Effector CD4-positive, alpha-beta T cell (primary cell): ENCODE results near the gene HS6ST3.
"Not testable (repeated sequence)": the region's sequence is repeated elsewhere in the genome, so short reads cannot be mapped to it uniquely, and the experiment has no call there.

ENCODE experiments used
- DNase-seq: peaks from one replicate; pipeline ENCODE4 v3.0.0-alpha.2; 2020

HS6ST3 gene

DNA sequence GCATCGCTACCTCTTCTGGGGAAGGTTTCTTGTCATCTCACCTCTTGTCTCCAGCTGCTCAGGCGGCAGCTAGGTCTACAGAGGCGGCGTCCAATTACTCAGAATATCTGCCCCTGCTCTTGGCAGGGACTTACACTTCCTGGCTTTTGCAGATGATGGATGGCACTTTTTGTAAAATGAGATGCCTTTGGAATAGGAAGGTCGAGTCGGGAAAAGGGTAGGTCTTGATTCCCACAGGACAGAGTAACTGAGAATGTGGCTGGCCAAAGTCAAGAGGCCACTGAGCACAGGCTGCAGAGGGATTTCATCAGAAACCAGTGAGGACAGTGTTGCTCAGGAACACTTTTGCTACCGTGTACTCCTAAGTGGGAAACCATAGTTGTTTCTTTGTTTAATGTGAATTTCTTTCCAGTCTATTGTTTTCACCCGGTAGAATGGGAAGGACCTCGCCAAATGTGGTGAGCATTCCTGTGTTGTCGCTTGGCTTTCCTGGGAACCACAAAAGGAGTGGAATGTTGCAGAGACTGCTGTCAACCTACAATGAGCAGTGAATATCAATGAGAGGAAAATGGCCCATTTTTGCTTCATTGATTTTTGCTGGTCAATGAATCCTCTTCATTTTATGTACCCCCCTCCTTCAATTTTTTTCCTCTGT is 383.7 kb downstream of the HS6ST3 start:
- DNase-seq, result no peak

DNA sequence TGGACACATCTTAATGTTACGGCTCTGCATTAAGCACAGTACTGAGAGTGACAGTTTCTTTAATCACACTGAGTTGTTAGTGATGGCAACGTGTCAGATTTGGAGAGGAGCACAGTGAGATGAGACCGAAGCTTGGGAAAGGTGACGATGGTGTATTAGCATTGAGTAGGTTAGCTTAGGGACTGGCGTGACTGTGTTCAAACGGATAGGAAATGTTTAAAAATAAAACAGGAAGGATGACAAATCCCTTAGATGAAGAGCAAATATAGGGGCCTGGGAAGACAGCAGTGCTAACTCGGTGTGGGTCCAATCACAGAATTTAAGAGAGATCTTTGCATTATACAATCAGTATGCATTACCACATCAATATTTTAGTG is 384.3 kb downstream of the HS6ST3 start:
- no peak for DNase-seq

DNA sequence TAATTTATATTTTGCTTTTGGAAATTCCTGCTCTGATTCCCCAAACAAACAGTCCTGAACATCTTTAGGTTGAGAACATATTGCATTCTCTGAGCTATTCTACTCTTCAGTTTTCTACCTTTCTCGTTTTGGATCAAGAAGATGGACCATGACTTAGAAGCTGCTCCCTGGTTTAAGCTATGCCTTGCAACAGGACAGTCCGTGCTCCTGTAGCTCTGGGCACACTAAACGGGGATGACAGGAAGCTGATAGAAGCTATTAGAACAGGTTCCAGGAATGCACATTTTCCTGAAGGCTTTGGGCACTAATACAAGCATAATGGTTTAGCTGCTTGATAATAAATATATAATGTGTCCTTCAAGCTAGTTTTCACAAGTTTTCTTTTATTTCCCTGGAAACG is 385.2 kb downstream of the HS6ST3 start:
- DNase-seq, result no peak

DNA sequence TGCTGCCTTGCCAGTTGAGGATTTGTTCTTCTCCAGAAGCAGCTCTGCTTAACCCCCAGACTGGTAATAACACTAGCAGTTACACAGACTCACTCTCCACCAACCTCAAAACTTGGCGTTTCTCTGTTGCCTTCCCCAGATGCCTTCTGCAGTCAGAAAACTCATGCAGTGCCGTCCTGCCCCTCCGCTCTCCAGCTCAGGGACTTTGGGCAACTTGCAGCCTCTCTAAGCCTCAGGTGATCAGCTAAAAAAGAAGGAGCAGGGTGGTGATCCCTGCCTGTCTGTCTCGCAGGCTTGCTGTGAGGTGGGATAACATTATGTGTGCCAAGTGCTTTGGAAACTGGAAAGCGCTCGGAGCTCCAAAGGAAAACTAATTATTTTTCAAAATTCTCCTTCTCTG is 391.6 kb downstream of the HS6ST3 start:
- no peak for DNase-seq

DNA sequence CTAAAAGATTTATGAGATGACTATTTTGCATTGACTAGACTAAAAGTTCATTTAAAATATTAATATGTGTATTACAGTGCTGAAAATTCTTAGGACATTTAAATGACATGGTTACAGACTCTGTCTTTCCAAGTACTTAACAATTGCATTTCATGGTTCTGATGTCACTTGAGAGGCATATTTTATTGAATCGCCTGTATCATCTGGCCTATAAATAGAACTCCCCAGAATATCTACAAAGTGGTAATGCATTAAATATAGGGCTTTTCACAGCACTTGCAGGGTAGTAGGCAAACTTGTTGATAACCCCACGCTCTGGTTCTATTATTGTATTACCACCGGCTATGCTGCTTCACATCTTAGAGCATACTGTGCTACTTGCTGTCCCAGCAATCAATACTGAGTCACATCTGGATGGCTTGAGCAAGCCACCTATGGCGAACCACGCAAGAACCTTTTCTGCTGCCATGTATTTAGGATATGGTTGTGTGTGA is 400.6 kb downstream of the HS6ST3 start:
- no peak for DNase-seq

DNA sequence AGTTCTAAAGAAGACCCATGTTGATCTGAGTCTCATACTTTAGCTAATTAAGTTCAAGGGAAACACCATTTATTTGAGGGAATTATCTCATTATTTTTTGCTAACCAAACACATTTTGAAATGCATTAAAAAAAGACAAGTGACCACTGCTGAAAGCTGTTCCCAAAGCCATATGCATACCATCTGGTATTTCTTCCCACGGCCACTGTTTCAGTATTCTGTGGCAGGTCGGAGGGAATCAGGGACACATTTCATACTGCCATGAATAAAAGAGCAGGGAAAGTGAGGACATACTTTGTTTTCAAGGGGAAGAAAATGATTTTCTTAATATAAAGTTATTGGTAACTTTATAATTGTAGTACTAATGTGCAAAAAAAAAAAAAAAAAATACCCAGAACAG is 401.2 kb downstream of the HS6ST3 start:
- no peak for DNase-seq

DNA sequence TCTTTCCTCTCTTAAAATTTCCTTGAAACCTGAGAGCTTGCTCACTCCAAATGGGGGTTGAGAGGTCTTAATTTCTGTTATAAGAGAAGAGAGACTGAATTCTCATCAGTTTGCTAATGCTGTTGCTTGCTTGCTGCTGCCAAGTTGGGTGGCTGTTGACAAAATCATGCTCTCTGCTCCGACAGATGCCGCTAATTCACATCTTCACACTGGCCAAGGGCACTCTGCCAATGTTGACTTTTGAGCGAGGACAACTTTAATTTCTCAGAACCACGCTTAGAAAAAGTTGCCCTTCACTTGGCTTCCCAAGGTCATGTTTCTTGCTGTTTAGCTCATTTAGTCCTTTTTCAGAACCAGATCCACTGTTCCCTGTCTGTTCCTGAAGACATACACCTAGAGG is 402.9 kb downstream of the HS6ST3 start:
- no peak for DNase-seq

DNA sequence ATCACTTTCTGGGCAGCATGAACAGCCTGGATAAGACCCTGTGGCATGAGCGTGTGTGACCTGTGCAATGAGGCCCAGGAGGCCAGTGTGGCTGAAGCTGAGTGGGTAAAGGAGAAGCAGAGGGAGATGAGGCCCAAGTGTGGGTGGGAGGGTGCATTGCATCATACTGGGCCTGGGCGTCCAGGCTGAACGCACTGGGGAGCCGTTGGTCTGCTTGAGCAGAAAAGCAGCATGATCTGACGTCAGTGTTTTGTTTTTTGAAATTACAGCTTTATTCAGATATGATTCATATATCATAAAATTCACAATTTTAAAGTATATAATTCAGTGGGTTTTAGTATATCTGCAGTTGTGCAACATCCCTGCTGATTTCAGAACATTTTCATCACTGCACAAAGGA is 409.7 kb downstream of the HS6ST3 start:
- no peak for DNase-seq

GRCh38 chr13:96500953-96501352 is 411.0 kb downstream of the HS6ST3 start:
- no peak for DNase-seq

DNA sequence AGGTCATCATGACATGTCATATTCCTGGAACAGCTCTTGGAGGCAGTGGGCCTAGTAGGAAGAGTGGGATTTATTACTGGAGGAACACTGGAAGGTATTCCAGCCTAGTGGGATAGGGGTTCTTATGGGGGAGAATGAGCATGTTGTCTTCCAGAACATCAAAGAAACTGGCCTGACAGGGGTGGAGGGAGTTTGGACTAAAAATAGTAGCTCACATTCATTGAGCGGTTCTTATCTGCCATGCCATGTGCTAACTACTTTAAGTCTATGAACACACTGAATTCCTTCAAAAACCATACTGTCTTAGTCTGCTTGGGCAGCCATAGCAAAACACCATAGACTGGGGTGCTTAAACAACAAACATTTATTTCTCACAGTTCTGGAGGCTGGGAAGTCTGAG is 413.6 kb downstream of the HS6ST3 start:
- no peak for DNase-seq

DNA sequence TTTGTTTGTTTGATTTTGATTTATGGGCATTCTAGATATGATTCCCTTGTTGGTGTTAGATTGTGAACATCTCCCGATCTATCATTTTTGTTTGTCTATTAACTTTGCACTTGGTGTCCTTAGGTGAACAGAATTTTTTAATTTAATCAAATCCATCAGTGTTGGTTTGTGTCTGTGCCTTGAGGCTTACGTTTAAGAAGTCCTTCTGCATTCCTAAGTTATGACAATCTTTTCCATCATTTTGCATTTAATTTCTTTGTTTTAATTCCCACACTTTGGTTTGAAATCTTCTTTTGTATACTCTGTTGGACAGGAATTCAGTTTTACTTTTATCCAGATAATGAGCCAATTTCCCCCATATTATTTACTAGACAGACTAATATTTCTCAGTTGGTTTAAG is 421.7 kb downstream of the HS6ST3 start:
- no peak for DNase-seq

DNA sequence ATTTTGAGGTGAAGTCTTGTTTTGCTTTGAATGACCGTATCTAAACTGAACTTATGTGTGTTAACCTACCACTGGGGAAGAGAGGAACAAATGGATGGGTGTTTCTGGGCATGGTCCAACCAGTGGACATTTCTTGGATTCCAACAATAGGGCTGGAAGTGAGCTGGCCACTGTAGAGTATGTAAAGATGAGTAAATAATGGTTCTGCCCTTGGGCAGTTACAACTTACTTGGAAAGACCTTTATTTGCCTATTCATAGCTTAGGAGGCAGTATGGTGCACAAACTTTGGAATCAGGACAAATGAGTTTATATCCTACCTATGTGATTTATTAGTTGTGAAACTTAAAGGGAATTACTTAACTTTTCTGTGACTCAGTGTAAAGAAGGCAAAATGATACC is 429.5 kb downstream of the HS6ST3 start:
- no peak for DNase-seq

DNA sequence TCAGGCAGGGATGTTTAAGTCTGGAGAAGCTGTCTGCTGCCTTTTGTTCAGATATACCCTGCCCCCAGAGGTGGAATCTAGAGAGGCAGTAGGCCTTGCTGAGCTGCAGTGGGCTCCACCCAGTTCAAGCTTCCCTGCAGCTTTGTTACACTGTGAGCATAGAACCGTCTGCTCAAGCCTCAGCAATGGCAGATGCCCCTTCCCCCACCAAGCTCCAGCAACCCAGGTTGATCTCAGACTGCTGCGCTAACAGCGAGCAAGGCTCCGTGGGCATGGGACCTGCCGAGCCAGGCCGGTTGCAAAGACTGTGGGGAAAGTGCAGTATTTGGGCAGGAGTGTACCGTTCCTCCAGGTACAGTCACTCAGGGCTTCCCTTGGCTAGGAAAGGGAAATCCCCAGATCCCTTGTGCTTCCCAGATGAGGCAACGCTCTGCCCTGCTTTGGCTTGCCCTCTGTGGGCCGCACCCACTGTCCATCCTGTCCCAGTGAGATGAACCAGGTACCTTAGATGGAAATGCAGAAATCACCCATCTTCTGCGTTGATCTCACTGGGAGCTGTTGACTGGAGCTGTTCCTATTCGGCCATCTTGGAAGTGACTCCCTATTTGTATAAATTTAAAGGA is 434.6 kb downstream of the HS6ST3 start:
- not testable (repeated sequence) for DNase-seq

DNA sequence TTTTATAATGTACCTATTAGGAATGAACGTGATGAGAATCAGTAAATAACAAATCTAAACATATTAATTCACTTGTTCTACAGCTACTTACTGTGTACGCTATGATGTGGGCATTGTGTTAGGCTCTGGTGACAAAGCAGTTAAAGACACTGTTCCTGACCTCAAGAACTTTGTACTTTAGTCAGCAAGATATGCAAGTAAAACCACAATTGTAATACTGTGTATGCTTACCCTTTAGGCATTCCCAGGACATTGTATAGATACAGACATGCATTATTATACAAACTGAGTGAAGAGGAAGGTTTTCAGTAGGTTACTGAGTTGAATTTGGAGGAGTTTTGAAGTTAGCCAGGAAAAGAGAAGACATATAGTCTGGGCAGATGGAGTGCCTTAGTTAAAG is 435.8 kb downstream of the HS6ST3 start:
- no peak for DNase-seq

DNA sequence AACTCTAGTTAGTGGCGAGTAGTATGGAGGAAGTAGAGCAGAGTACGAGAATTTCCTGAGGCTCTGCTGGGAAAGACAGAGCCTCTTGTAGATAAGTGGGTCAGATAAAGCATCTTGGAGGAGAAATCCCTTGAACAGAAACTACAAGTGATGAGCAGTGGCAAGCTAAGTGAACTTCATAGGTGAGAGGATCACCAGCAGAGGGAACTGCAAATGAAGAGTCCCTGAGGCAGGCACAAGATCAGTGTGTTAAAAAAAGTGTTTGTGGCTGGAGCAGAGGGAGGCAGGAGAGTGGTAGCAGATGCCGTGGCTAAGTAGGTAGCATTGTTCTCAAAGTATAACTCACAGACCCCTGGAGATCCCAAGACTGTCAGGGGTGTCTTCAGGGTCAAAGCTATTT is 437.6 kb downstream of the HS6ST3 start:
- no peak for DNase-seq

DNA sequence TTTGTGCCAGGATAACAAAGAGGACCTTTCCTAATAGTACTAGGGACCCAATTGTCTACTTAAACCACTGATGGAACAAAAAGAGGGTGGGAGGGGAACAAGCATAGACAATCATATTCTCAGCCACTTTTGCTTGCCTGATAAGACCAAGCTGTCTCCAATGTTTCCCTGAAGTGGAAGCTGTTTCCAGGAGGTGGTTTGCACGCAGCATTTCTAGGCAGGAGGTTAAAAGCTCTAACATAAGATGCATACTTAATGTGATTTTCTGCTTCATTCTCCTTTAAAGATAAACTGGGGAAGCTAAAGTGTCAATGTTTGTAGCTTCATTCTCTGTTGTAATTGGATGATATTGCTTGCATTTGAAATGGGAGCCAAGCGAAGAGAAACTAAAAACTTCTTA is 442.9 kb downstream of the HS6ST3 start:
- DNase-seq, result no peak

DNA sequence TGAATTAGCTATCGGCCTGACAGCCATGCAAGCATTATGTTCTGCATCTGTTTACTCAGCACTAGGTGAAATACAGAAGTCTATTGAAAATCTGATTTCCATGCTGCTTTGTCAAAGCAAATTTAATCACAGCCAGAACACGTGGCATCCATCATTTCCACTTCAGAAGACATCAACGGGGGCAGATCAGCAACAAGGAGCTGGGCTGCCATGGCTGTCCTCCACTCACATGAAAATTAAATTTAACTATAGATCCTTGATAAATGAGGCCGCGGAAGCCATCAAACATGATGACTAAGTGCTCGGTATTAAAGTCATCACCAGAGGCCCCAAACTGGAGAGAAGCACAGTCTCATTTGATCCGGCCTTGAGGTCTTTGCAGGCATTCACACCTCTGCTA is 443.5 kb downstream of the HS6ST3 start:
- DNase-seq, result no peak

GRCh38 chr13:96539791-96540190 is 449.9 kb downstream of the HS6ST3 start:
- no peak for DNase-seq

- DNase-seq, result no peak
Observed at GRCh38 chr13:96540670-96541069, 450.8 kb downstream of the HS6ST3 start.

DNA sequence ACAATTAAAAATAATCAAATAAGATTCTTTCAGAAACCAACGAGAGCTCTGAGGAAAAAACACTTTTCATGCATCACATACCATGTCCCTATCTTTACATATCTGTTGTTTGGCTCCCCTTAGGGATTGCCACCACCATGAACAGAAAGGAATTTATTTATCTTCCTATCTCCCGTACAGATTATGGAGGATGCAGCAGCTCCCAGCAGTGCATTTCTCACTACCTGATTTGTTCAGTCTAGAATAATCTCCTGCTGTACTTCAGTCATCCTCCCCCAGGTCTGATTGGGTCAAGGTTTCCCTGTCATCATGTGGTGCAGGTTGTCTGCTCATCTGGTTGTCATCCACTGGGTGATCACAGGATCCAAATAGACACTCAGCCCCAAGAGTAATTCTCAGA is 453.1 kb downstream of the HS6ST3 start:
- no peak for DNase-seq

GRCh38 chr13:96544957-96545356 is 455.1 kb downstream of the HS6ST3 start:
- DNase-seq, result no peak

DNA sequence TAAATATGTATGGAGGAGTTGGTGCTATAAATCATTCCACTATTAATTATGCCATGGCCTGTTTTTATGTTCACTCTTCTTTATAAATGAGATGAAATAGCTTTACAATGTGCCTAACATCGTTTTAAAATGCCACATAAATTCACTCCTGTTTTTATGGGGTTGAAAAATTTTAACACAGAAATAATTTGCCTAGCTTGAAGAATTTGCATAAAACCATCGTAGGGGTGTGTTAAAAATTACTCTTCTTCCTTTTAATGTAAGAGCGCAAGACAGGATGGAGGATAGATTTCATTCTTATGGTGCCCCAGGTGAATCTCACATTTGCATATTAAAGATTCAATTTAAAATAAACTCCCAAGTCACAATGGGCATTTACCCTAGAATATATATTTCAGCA is 456.6 kb downstream of the HS6ST3 start:
- DNase-seq, result no peak

DNA sequence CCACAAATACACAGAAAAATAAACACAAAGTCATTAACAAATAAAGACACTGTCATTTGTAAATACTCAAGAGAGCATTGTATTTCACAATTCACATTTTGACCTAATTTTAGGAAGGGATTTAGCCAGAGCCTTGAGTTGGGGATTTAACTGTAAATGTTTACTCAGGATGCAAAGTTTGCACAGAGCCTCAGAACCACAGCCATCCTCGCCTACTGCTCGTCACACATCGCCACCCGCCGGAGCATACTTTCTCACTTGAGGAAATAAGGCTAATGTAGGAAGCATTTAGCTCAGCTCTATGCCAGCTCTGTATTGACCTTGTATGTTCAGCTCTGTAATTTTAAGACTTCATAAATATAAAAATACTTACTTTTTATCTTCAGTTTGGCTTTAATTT is 461.6 kb downstream of the HS6ST3 start:
- no peak for DNase-seq

DNA sequence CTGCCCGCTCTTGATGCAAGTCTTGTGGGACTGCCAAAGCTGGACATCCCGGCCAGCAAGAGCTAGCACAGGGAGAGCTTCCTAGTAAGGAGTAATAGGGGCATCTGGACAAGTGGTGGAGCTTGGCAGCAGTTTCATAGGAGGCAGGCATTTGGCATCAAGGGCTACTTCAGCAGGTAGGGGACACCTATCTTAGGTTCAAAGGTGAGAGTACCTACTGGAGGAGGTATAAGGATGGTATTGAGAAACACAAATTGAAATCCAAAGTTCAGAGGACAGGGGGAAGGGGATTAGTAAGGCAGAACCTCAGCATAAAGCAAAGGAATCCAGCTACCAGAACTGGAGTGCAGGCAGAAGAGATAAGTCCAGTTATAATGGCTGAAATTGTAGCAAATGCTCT is 462.7 kb downstream of the HS6ST3 start:
- DNase-seq, result no peak

DNA sequence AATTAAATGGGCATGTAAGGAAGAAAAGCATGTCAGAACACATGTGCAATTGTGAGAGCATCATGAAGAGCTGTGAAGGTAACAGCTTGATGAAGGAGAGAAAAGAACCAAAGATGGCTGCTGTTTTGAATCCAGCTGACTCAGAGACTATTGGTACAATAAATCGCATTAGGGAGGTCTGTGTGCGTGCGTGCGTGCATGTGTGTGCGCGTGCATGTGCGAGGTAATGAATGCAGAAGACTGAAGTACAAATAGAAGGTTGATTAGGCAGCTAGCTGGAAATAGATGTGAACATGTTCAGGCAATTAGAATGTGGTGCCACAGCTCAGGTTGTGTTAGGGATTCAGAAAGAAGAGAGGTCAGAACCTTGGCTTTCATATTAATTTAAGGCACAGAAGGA is 463.9 kb downstream of the HS6ST3 start:
- no peak for DNase-seq
